A673 (cell line): ENCODE data around the gene DOCK10. TPM values are rescaled to one million over a fixed set of nuclear protein-coding genes. Genes with fewer than 3 reads are reported as not detected.

Experiments
- BruUV-seq: library from RNA; stranded (reverse); fragments of 400-500 nt; replicated peaks from 2 replicates; lab custom pipeline; 2021; lab: Mats Ljungman, UMichigan
- CTCF ChIA-PET: fragments of 300-600 bp; sonication (Branson Sonifier 250); formaldehyde crosslinking; loops from one replicate; lab custom pipeline; 2022; ENCODE audit warnings: antibody characterized with exemption; lab: Charles Lee
- POLR2A ChIA-PET: fragments of 300-600 bp; sonication (Branson Sonifier 250); formaldehyde crosslinking; loops from one replicate; lab custom pipeline; 2022; ENCODE audit warnings: antibody characterized with exemption; ENCODE audit not compliant: low non-redundant PET; lab: Charles Lee
- DNase-seq: peaks from one replicate; pipeline ENCODE4 v3.0.0-alpha.2; 2015; ENCODE audit warnings: low spot score
- H3K27ac ChIP-seq: fragments of 200-600 bp; sonication (generic); 2 replicates; pipeline ENCODE4 v1.5.1; 2016; ENCODE audit warnings: mixed run types, low read depth, mild to moderate bottlenecking, mixed read lengths, antibody characterized with exemption, low read length; ENCODE audit not compliant: poor library complexity, severe bottlenecking
- H3K27me3 ChIP-seq: fragments of 200-600 bp; sonication (generic); replicated peaks from 2 replicates; pipeline ENCODE4 v1.6.1; 2017; ENCODE audit warnings: mixed run types, low read depth, mild to moderate bottlenecking, mixed read lengths, antibody characterized with exemption, low read length; ENCODE audit not compliant: insufficient read depth, poor library complexity
- H3K36me3 ChIP-seq: fragments of 200-600 bp; sonication (generic); 2 replicates; pipeline ENCODE4 v1.6.1; 2016; ENCODE audit warnings: mixed run types, mild to moderate bottlenecking, mixed read lengths, antibody characterized with exemption, low read length; ENCODE audit not compliant: insufficient read depth, poor library complexity, severe bottlenecking
- H3K4me1 ChIP-seq: fragments of 200-600 bp; sonication (generic); 2 replicates; pipeline ENCODE4 v1.6.1; 2017; ENCODE audit warnings: mixed run types, mild to moderate bottlenecking, mixed read lengths, antibody characterized with exemption, low read length; ENCODE audit not compliant: insufficient read depth, poor library complexity, severe bottlenecking
- H3K4me3 ChIP-seq: fragments of 200-600 bp; sonication (generic); 2 replicates; pipeline ENCODE4 v1.5.1; 2016; ENCODE audit warnings: low read depth, mixed run types, mild to moderate bottlenecking, mixed read lengths, low read length; ENCODE audit not compliant: poor library complexity, severe bottlenecking
- H3K9me3 ChIP-seq: fragments of 200-600 bp; sonication (generic); 2 replicates; pipeline ENCODE4 v1.6.1; 2016; ENCODE audit warnings: mixed run types, low read depth, mild to moderate bottlenecking, mixed read lengths, antibody characterized with exemption, low read length; ENCODE audit not compliant: poor library complexity, severe bottlenecking
- CTCF ChIP-seq: fragments of 300-800, 200-600 bp; sonication (generic); conservative IDR thresholded peaks from 2 replicates; pipeline ENCODE4 v1.5.1; 2017; ENCODE audit warnings: low read depth, mild to moderate bottlenecking, antibody characterized with exemption, low read length, moderate library complexity, mixed read lengths
- EZH2 ChIP-seq: fragments of 200-600 bp; sonication (generic); IDR thresholded peaks from 2 replicates; pipeline ENCODE4 v1.6.1; 2017; ENCODE audit warnings: borderline replicate concordance, low read depth, mild to moderate bottlenecking, mixed read lengths, antibody characterized with exemption, low read length; ENCODE audit not compliant: poor library complexity, severe bottlenecking
- intact Hi-C: fragments of 100-400 bp; cut with micrococcal nuclease; formaldehyde crosslinking; loops from one replicate; pipeline ENCODE4 v1.10.0; 2022; ENCODE audit not compliant: unreplicated experiment
- total RNA-seq: library from RNA; stranded (reverse); gene quantifications from 2 replicates; pipeline ENCODE4 v1.2.3, GENCODE V29; 2021

The DOCK10 gene
- total RNA-seq, 1 experiment from 2014 or later, result 5.1 TPM

- H3K36me3 ChIP-seq, result no peaks in the 10 kb centered on the region
- H3K27ac ChIP-seq, result no peak overlapping the region
Measured at GRCh38 chr2:224982226-224982625, 60.0 kb downstream of the DOCK10 start.

GRCh38 chr2:224976629-224977525 is 65.4 kb downstream of the DOCK10 start:
- Histone ChIP-seq H3K27ac (no peak overlapping the region), H3K4me1 (no peaks in the 10 kb centered on the region), H3K4me3 (no peak overlapping the region), H3K27me3 (no peaks in the 10 kb centered on the region), H3K9me3 (no peaks in the 10 kb centered on the region), H3K36me3 (no peaks in the 10 kb centered on the region)
- POLR2A ChIA-PET, result no interaction called here
- intact Hi-C loops, result no loop called here
- TF ChIP-seq EZH2 (no peak), CTCF (no peak)
- BruUV-seq, result no TSS peak
- no peak for DNase-seq
- CTCF ChIA-PET, result no interaction called here

More at GRCh38 chr2:224982226-224982625, 60.0 kb downstream of the DOCK10 start:
- Histone ChIP-seq H3K27me3 (no peaks in the 10 kb centered on the region), H3K4me3 (no peak overlapping the region), H3K9me3 (no peaks in the 10 kb centered on the region), H3K4me1 (no peaks in the 10 kb centered on the region)
- no peak for DNase-seq
- CTCF ChIA-PET, result no interaction called here
- POLR2A ChIA-PET, result no interaction called here
- intact Hi-C loops, result no loop called here
- no TSS peak for BruUV-seq
- no peak for TF ChIP-seq CTCF

- Histone ChIP-seq H3K27me3 (no peaks in the 10 kb centered on the region), H3K4me3 (no peak overlapping the region), H3K4me1 (no peaks in the 10 kb centered on the region), H3K27ac (no peak overlapping the region), H3K9me3 (no peaks in the 10 kb centered on the region), H3K36me3 (no peaks in the 10 kb centered on the region)
- CTCF ChIA-PET, result no interaction called here
- POLR2A ChIA-PET, result no interaction called here
- TF ChIP-seq CTCF (no peak), EZH2 (no peak)
- no TSS peak for BruUV-seq
- intact Hi-C loops, result no loop called here
- no peak for DNase-seq
Measured at GRCh38 chr2:224975761-224976160, 66.5 kb downstream of the DOCK10 start.
